Transverse colon (tissue), 4 donors: ENCODE data around the gene MME. TPM values are rescaled to one million over a fixed set of nuclear protein-coding genes. Genes with fewer than 3 reads are reported as not detected.
A peak's percentile ranks its signal among the peaks of the same experiment; 100 is the strongest.

Experiments
- DNase-seq: peaks from one replicate; pipeline ENCODE4 v3.0.0-alpha.2; 2019
- H3K27ac ChIP-seq, 4 donors: fragments of 200-600 bp; sonication (generic); 2 replicates each; pipeline ENCODE4 v1.5.1; 2016 to 2018; ENCODE audit warnings: inconsistent platforms in 4 of 4
- H3K27me3 ChIP-seq: fragments of 200-600 bp; sonication (generic); 2 replicates; pipeline ENCODE4 v1.5.1; 2017; ENCODE audit warnings: inconsistent platforms
- H3K36me3 ChIP-seq, 4 donors: fragments of 200-600 bp; sonication (generic); 2 replicates each; pipeline ENCODE4 v1.5.1; 2017 to 2019; ENCODE audit warnings: inconsistent platforms in 4 of 4
- H3K4me1 ChIP-seq, 4 donors: fragments of 200-600 bp; sonication (generic); 2 replicates each; pipeline ENCODE4 v1.5.1; 2017 to 2020; ENCODE audit warnings: inconsistent platforms in 4 of 4
- H3K4me3 ChIP-seq, 4 donors: fragments of 200-600 bp; sonication (generic); 1 replicate in 1 of 4; 2 replicates in 3 of 4; pipeline versions ENCODE4 v1.5.1 to v1.6.1; 2017 to 2019; ENCODE audit warnings: inconsistent platforms in 4 of 4
- H3K9me3 ChIP-seq, 2 donors: fragments of 200-600 bp; sonication (generic); 2 replicates each; pipeline ENCODE4 v1.5.1; 2017 to 2019; ENCODE audit warnings: inconsistent platforms in 2 of 2
- CTCF ChIP-seq, 5 experiments: fragments of 200-600 bp in 3 of 5; fragments of 450-650 bp in 2 of 5; sonication (generic) in 3 of 5; IDR thresholded peaks; 1 replicate in 2 of 5; 2 replicates in 3 of 5; pipeline ENCODE4 v1.5.1; 2016 to 2017; ENCODE audit warnings: antibody characterized with exemption in 5 of 5, inconsistent platforms in 3 of 5, mild to moderate bottlenecking in 2 of 5, moderate library complexity in 1 of 5
- EP300 ChIP-seq: sonication (generic); formaldehyde crosslinking; IDR thresholded peaks from one replicate; pipeline ENCODE4 v1.6.1; 2017; ENCODE audit warnings: antibody characterized with exemption, low read depth
- POLR2A ChIP-seq: fragments of 450-650 bp; IDR thresholded peaks from one replicate; pipeline ENCODE4 v1.6.1; 2016; ENCODE audit warnings: antibody characterized with exemption, mild to moderate bottlenecking, moderate library complexity
- POLR2AphosphoS5 ChIP-seq, 3 donors: sonication (generic); formaldehyde crosslinking; IDR thresholded peaks; one replicate each; pipeline ENCODE4 v1.6.1; 2016; ENCODE audit warnings: antibody characterized with exemption in 3 of 3
- WGBS, 2 donors: methylation state at CpG; one replicate each; pipeline ENCODE4 v1.1.5; 2018; ENCODE audit warnings: low coverage in 1 of 2; 5-methylcytosine and 5-hydroxymethylcytosine counted together
- in situ Hi-C, 4 donors: fragments of 200-750 bp; cut with MboI; loops; one replicate each; pipeline versions ENCODE4 v1.15.0 to v1.15.1; 2017; ENCODE audit warnings: low sequenced_read_pairs in 3 of 4, low pct_ligation_motif_present in 1 of 4, low pct_unique_long_range_greater_than_20kb in 1 of 4
- intact Hi-C: fragments of 100-400 bp; cut with DNase I; formaldehyde crosslinking; loops from one replicate; pipeline ENCODE4 v1.15.1; 2023; ENCODE audit warnings: low total_unique reads
- total RNA-seq, 4 donors: library from RNA; depleted of rRNA; stranded (reverse); fragments of >200 nt; gene quantifications; one replicate each; pipeline ENCODE4 v1.1.0, GENCODE V29; 2016

Gene MME
- total RNA-seq, 4 donors from 2014 or later: 0.82 to 1.1 (median 0.95) TPM; not detected in 1

GRCh38 chr3:155229086-155229485 is 149.0 kb downstream of the MME start:
- in situ Hi-C loops: no loop called here
- no peak overlapping the region for H3K4me3 ChIP-seq
- intact Hi-C loops: no loop called here
- no peaks in the 10 kb centered on the region for H3K36me3 ChIP-seq
- H3K27me3 ChIP-seq: no peaks in the 10 kb centered on the region
- peaks cover 0 to 4% (median 0%) of the 10 kb centered on the region in 4 donors for H3K4me1 ChIP-seq
- no peaks in the 10 kb centered on the region for H3K9me3 ChIP-seq
- no peak overlapping the region for H3K27ac ChIP-seq
- WGBS, 2 donors: 70 to 78% methylated on average over 1 of the region's 1 CpG
- DNase-seq: no peak
- TF ChIP-seq EP300 (no peak), POLR2A (no peak), CTCF (IDR thresholded peaks at IDR 0.05) (no peak), POLR2AphosphoS5 (IDR thresholded peaks at IDR 0.05) (no peak)

GRCh38 chr3:155230382-155230781 is 150.3 kb downstream of the MME start:
- H3K27ac ChIP-seq: no peak overlapping the region

GRCh38 chr3:155231792-155232191 is 151.7 kb downstream of the MME start:
- no peaks in the 10 kb centered on the region for H3K36me3 ChIP-seq
- peaks cover 0 to 4% (median 0%) of the 10 kb centered on the region in 4 donors for H3K4me1 ChIP-seq
- in situ Hi-C loops: no loop called here
- TF ChIP-seq POLR2AphosphoS5 (IDR thresholded peaks at IDR 0.05) (no peak), EP300 (no peak), CTCF (IDR thresholded peaks at IDR 0.05) (no peak), POLR2A (no peak)
- no peak for DNase-seq
- WGBS, 2 donors: 82 to 83% methylated on average over 1 to 2 of the region's 2 CpGs
- no peaks in the 10 kb centered on the region for H3K9me3 ChIP-seq
- intact Hi-C loops: no loop called here
- H3K27ac ChIP-seq: peak overlapping the region in 1 of 4 donors; percentile 10
- no peak overlapping the region for H3K4me3 ChIP-seq
- no peaks in the 10 kb centered on the region for H3K27me3 ChIP-seq

More at GRCh38 chr3:155230382-155230781, 150.3 kb downstream of the MME start:
- TF ChIP-seq EP300 (no peak), CTCF (IDR thresholded peaks at IDR 0.05) (no peak), POLR2AphosphoS5 (IDR thresholded peaks at IDR 0.05) (no peak), POLR2A (no peak)
- no peak for DNase-seq
- intact Hi-C loops (no loop called here), in situ Hi-C loops (no loop called here)
- peaks cover 0 to 4% (median 0%) of the 10 kb centered on the region in 4 donors for H3K4me1 ChIP-seq
- no peaks in the 10 kb centered on the region for H3K27me3 ChIP-seq
- no peaks in the 10 kb centered on the region for H3K36me3 ChIP-seq
- H3K4me3 ChIP-seq: no peak overlapping the region
- H3K9me3 ChIP-seq: no peaks in the 10 kb centered on the region

GRCh38 chr3:155232605-155233004 is 152.5 kb downstream of the MME start:
- TF ChIP-seq POLR2A: no peak
- TF ChIP-seq EP300: no peak
- TF ChIP-seq POLR2AphosphoS5 (IDR thresholded peaks at IDR 0.05): peak in 2 of 3 donors; percentile 19 to 27
- TF ChIP-seq CTCF (IDR thresholded peaks at IDR 0.05): no peak
- WGBS, 2 donors: 71 to 100% methylated on average over 1 to 3 of the region's 3 CpGs
- intact Hi-C loops (no loop called here), in situ Hi-C loops (no loop called here)
- peaks cover 0 to 4% (median 0%) of the 10 kb centered on the region in 4 donors for H3K4me1 ChIP-seq
- DNase-seq: peak; percentile 19
- no peaks in the 10 kb centered on the region for H3K36me3 ChIP-seq
- H3K27me3 ChIP-seq: no peaks in the 10 kb centered on the region
- no peaks in the 10 kb centered on the region for H3K9me3 ChIP-seq
- H3K4me3 ChIP-seq: no peak overlapping the region
- peak overlapping the region in 3 of 4 donors; percentile 23 to 58 (median 36) for H3K27ac ChIP-seq
